Endometrial microvascular endothelial cells (primary cell): Measurements from ENCODE around the gene ACTN2. TPM values are rescaled to one million over a fixed set of nuclear protein-coding genes. Genes with fewer than 3 reads are reported as not detected.

ENCODE experiments used
- in situ Hi-C: cut with HindIII; loops from 2 replicates; pipeline ENCODE4 v1.10.0; 2017; ENCODE audit warnings: low sequenced_read_pairs, low pct_unique_long_range_greater_than_20kb; ENCODE audit errors: inconsistent ontology term
- total RNA-seq: library from RNA; depleted of rRNA; stranded (reverse); fragments of >200 nt; gene quantifications from one replicate; pipeline ENCODE4 v1.2.3, GENCODE V29; 2015; ENCODE audit errors: inconsistent ontology term

Gene ACTN2
- total RNA-seq, 1 donor from 2014 or later: not detected

DNA sequence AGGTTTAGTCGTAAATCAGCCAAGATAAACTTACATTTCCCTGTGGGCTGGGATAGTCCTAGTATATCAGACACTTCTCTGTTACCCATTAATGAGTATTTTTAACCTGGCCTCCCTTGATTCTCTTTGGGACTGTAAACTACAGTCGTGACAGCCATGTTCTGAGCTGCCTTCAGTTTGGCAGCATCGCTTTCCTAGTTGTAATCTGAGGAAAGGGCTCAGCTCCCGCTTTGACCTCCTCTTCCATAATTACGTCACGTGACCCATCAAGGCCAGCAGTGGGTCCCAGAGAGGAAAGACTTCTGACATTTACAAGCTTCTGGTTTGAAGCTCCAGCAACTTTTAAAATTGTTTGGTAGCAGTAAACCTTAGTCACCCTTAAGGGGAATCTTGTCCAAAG is 74.2 kb downstream of the ACTN2 start:
- in situ Hi-C loops: no loop called here

DNA sequence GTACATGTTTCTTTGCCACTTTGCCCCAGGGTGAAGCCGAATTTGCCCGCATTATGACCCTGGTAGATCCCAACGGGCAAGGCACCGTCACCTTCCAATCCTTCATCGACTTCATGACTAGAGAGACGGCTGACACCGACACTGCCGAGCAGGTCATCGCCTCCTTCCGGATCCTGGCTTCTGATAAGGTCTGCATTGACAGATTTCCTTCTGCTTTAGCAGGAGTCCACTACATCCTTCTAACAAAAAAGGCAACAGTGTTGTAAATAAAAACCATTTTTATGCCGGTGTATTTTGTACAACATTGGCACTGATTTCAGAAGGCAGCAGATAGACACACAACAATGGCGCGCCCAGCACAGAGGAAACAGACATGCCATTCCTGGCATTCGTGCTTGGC is 74.7 kb downstream of the ACTN2 start:
- in situ Hi-C loops: no loop called here

DNA sequence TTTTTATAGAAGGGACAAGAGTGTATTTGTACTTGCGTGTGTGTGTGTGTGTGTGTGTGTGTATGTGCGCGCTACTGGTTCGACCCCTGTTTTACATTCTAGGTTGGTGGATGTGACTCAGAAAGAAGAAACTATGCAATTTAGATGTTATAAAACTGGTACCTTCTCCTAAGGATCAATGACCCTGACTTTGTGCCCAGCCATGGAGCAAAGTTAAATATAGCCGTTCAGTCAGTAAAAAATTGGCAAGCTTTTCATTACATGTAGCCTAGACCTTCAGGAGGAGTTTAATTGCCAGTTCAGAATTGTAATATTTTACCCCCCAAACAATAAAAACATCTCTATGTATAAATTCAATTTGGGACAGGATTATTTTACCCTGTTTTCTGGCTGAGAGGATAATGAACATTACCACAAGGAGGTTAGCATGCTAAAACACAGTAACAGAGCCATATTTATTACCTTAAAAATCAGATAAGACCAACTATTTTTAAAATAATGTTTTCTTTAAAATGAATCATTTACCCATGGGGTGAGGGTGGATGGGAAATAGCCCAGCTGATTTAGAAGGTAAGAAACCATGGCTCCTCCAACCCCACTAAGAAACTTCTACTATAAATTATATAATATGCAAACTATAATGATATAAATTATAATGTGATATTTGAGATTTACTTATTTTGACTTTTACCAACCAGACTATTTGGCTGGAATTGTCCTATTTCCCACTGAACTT is 75.3 kb downstream of the ACTN2 start:
- in situ Hi-C loops: no loop called here

DNA sequence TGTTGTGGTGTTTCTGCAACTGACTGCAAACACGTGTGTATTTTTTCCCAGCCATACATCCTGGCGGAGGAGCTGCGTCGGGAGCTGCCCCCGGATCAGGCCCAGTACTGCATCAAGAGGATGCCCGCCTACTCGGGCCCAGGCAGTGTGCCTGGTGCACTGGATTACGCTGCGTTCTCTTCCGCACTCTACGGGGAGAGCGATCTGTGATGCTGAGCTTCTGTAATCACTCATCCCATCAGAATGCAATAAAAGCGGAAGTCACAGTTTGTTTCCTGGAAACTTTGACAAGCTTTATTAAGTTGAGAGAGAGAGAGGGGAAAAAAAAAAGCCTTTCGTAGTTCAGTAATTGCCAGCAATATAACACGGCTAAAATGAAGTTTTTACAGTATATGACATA is 76.1 kb downstream of the ACTN2 start:
- in situ Hi-C loops: no loop called here

DNA sequence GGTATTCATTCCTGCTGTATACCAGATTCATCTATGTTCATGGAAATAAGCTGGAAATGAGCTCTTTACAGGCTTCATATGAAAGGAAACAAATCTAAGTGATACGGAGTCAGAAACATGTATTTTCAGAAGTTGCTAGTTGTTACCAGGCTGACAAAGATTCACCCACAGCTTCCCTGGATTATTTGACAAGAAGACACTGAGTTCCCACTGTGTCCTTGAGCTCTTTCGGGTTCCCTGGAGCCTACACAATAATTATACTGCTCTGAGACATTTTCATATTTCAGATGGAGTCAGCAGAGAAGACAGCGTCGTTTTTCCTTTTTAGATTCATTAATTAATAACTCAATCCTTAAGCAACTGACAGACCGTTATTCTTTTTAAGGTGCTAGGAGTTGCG is 79.5 kb downstream of the ACTN2 start:
- in situ Hi-C loops: no loop called here

DNA sequence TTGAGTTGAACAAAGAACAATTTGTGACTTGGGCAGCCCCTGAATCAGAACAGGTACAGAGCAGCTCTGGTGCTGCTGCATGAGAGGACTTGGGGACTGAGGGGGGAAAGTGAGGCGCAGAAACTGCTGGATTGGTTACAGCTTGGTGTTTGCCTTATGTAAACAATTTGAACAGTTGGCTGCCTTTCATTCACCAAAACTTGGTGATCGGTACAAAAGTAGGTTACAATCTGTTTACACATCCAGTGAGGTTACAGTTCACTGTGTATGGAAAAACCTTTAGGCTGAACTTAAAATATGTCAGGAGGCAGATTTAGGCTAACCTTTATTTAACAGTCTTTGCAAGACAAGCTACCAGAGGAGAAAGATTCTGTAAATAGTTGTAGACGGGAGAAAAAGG is 80.2 kb downstream of the ACTN2 start:
- in situ Hi-C loops: no loop called here

DNA sequence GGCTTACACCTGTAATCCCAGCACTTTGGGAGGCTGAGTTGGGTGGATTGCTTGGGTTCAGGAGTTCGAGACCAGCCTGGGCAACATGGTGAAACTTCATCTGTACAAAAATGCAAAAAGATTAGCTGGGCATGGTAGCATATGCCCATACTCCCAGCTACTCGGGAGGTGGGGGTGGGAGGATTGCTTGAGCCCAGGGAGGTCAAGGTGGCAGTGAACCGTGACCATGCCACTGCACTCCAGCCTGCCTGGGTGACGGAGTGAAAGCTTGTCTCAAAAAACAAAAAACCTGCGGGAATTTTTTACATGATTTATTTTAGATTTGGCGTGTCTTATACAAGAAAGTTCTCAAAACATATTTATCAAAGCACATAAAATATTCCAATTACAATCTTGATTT is 81.0 kb downstream of the ACTN2 start:
- in situ Hi-C loops: no loop called here

DNA sequence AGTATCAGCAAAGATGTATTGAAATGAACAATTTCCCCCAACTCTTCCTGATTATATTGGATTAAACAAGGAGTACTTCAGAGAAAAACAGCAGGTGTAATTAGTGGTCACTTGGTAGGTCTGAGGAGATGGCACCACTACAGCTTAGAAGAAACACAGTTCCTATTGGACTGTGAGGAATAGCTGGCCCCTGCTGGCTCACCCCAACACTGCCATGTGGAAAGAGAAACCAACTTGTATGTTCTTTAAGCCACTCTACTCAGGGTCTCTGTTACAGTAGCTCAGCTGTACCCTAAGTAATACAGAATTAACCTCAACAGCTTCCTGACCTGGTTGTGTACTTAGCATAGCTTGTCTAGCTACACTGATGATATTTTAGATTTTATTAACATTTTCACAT is 82.3 kb downstream of the ACTN2 start:
- in situ Hi-C loops: no loop called here

DNA sequence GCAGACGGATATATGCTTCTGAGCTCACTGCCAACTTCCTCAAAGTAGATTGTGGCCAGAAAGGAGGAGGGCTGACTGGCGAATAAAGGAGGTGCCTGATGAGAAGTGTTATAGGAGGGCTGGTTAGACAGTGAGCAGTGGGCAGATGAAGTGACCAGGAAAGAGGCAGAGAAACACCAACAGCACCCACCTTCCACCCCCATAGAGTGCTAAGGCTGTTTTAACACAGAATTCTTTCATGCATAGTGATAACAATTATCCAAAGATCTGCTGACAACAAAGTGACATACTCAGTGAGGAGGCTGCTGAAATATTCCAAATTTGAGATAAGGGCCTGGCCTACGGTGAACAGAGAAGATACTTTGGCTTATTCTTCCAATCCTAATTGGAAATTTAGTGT is 87.6 kb downstream of the ACTN2 start:
- in situ Hi-C loops: no loop called here

DNA sequence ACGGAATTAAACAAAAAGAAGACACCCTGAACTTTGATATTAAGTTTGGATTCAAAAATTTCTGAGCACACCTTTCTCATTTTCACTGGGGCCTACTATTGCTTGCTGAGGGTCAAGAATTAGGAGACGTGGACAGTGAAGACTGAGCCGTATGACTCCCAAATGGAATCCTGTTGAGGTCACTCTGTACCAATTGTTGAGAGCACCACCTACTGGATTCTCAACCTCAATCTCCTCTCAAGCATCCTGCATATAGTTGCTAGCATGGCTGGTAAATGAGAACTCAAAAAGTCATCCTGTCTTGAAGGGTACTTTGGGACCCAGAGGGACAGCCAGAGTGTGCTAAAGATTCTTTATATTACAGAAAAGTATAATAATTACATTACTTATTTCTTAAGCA is 88.6 kb downstream of the ACTN2 start:
- in situ Hi-C loops: no loop called here

DNA sequence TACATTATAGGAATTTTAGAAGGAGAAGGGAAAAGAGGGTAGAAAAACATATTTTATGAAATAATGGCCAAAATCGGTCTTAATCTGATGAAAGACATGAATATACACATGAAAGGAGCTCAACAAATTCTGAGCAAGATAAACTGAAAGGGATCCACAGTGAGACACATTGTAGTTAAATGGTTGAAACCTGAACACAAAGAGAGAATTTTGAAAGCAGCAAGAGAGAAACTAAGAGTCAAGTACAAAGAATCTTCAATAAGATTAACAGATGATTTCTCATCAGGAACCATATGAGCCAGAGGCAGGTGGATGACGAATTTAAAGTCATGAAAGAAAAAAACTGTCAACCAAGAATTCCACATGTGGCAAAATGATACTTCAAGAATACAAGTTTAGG is 93.0 kb downstream of the ACTN2 start:
- in situ Hi-C loops: no loop called here

DNA sequence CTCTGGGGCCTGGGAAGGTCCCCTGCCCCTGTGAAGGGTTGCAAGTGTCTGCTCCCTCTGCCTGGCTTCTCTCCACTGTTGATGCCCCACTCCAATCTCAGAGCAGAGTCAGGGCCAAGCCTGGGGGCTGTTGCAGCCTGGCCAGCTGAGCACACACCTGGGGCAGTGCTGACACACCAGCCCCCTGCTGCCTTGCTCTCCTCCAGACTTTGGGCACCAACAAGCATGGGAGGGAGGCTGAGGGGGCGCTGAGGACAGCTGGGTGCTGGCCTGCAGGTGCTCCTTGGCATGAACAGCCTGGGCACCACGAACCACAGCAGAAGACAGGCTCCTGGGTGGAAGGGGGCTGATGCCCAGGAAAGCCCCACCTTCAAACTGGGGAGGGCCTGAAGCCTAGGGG is 99.2 kb downstream of the ACTN2 start:
- in situ Hi-C loops: no loop called here

DNA sequence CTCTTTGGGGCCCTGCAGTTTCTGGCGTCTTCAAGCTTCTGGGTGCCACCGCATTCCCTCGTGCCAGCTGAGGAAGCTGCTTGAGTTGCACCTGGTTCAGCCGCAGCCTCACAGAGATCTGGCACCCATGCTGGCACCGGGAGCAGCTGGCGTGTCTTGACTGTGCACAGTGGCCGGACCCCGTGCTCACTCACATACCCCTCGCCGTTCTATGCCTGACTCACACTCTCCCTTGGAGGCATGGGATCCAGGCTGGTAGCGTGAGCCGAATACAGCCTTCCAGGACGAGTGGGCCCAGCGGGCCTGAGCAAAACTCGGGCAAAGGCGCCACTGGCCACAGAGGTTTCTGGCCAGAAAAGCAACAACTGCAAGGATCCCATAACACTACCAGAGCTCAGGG is 100.2 kb downstream of the ACTN2 start:
- in situ Hi-C loops: no loop called here

DNA sequence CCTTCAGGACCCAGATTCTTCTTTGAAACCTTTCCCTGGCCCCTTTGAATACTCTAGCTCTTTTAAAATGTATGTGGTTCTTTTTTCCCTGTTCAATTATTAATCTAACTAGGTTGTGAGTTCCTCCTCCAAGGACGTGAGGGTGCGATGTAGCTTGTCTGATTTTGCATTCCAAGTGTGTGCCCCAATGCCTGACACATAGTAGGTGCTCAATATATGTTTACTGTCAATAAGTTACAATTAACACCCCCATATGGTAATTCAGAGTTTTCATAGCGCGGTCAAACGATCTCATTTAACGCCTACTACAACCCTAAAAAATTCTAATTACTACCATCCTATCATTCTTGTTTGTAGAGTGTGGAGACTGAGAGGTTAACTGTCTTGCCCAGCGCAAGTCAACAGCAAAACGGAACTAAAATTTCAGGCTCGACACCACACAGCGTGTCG is 108.3 kb downstream of the ACTN2 start:
- in situ Hi-C loops: no loop called here

DNA sequence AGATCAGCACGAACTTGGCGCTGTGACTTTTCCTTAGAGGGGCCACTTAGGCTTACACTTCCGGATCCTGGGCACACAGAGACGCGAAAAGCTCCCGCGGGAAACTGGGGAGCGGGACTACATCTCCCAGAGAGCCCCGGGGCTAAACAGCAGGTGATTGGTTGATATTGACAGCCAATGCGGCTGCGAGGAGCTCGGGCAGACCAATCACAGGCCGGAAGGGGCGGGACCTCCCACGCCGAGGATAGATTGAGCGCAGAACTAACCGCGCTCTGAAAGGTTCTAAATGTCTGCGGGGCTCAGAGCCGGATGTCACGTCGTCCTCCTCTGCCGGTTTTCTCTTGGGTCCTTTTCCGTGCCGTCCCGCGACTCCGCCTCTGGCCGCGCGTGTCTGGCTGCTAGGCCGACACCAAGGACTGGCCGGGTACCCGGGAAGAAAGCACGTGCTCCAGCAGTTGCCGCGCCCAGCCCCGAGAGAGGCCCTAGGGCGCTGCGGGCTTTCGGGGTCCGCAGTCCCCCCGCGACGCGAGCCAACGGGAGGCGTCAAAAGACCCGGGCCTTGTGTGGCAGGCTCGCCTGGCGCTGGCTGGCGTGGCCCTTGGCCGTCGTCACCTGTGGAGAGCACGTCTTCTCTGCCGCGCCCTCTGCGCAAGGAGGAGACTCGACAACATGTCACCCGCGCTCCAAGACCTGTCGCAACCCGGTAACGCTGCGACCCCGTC is 108.9 kb downstream of the ACTN2 start, which contains the start of gene MTR:
MTR (plus strand) TSS at position 258 of the 722 bp plus-strand sequence; CDS start at position 670, 412 bp downstream.
- in situ Hi-C loops: no loop called here

DNA sequence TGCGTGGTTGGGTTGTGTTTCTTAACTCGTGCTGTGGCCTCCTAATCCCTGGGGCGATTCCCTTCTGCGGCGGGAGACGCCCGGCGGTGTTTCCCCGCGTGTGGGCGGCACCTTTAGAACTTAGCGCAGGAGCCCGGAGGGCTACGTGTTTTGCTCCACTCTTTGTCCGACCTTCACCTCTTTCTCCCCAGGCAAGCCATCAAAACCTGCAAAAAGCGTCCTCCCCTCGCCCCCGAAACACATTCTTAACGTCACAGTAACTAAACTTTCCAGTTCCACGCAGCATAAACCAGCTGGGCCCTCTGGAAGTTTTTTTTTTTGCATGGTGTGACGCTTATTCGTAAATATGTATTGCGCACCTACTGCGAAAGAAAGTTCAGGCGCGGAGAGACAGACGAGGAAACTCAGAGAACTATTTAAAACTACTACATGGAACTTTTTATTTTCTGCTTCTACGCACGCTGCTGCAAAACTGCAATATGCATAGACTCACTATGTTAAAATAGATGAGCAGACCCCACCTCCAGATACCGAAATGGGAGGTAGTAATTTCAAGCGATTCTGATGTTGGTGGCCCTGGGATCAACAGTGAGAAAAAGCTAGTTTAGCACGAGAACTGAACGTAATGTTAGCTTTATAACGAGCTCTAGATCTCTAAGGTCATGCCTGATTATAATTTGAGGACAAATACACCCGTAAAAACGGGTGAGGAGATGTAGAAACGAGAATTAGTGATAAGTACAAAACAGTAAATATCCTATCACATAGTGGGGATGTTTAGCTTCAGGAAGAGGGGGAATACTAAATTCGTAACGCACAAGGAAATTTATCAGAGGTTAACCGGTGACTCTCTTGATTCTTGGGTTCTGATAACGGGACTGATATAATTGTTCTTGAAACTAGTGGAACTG is 109.7 kb downstream of the ACTN2 start:
- in situ Hi-C loops: no loop called here

DNA sequence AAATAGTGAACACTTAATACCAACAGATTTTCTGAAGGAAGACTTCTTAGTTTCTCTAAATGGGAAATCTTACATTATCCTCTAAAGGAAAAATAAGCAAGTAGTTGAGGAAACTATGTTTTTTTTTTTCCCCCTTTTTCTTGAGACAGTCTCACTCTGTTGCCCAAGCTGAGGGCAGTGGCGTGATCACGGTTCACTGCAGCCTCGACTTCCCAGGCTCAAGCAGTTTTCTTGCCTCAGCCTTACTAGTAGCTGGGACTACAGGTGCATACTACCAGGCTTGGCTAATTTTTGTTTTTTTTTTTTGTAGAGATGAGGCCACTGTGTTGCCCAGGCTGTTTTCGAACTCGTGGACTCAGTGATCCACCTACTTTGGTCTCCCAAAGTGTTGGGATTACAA is 112.7 kb downstream of the ACTN2 start:
- in situ Hi-C loops: no loop called here

DNA sequence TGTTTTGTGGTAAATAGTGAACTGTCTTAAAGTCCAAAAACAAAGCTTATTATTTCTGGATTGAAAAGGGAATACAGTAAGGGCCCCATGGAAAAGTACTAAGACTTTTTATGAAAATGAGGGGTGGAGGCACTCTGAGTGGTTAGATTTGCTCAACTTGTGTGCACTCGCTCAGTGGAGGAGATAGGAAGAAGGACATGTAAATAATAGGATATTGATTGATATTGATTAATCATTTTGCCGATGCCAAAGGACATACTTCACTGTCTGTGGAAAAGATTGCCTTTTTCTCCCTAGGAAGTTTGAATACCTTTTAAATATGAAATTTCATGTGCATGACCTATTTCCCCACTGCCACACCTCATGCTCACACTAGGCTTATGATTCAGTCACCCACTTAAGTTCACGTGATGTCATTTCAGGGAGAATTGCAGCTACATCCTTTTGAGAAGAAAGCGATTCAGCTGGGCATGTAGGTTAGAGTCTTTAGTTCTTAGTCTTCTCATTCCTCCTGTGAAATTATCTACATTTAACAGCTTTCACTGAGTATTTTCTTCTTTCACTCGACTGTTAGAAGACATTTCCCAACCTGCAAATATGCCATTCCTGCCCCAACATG is 113.8 kb downstream of the ACTN2 start:
- in situ Hi-C loops: no loop called here

DNA sequence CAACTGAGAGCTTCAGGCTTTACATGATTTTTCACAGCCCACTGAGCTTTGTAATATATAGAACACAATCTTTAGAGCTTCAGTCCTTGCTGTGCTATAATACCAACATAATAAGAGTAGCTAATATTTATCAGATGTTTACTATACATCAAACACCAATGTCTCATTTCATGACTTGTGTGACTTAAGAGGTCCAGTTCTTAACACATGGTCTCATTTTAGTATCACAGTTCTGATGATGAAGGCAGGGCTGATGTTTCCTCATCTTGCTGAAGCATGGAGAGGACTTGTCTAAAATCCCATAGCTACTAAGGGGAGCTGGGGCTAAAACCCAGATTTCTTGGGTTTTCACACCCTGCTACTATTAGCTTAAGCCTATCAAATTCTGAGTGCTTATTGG is 114.3 kb downstream of the ACTN2 start:
- in situ Hi-C loops: no loop called here
